HG03196 (cell line): ENCODE data around the gene OPN5.
"Not testable (repeated sequence)": the region's sequence is repeated elsewhere in the genome, so short reads cannot be mapped to it uniquely, and the experiment has no call there.

Experiments
- ATAC-seq: cut with Tn5 transposase; IDR thresholded peaks from one replicate; pipeline ENCODE4 v1.9.1; 2021; ENCODE audit not compliant: unreplicated experiment

The OPN5 gene, protein sequence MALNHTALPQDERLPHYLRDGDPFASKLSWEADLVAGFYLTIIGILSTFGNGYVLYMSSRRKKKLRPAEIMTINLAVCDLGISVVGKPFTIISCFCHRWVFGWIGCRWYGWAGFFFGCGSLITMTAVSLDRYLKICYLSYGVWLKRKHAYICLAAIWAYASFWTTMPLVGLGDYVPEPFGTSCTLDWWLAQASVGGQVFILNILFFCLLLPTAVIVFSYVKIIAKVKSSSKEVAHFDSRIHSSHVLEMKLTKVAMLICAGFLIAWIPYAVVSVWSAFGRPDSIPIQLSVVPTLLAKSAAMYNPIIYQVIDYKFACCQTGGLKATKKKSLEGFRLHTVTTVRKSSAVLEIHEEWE

GRCh38 chr6:47781732-47782131 is at the start of gene OPN5:
OPN5 (plus strand) TSS chr6:47782032; CDS start chr6:47782067, 35 bp downstream.
- ATAC-seq, result no peak

- no peak for ATAC-seq
Observed at GRCh38 chr6:47733879-47734558, 47.8 kb upstream of the OPN5 start.

- ATAC-seq, result no peak
Observed at GRCh38 chr6:47734831-47735481, 46.9 kb upstream of the OPN5 start.

DNA sequence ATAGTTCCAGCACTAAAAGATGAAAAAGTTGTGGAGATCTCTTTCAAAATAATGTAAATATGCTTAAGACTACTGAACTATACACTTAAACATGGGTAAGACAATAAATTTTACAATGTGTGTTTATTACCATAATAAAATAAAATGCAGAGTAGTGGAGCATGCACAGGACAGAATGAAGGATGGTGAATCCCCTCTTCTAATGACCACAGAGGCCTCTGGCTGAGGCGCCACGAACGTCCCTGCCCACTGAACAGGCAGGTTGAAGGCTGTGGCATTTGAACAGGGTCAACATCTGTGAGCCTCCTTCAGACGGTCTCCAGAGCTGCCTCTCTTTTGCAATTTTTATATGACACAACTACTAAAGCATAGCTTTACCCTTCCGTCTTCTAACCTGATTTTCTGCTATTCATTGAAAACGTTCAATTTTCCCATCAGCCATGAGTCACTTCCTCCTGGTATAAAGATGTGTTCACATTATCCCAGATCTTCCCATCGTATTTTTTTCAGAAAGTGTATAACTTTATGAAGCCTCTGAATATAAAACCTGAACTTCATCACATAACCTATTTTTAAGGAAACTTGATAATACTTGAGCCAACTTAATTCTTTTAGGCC is 45.6 kb upstream of the OPN5 start:
- no peak for ATAC-seq

- ATAC-seq, result no peak
Observed at GRCh38 chr6:47737406-47737805, 44.4 kb upstream of the OPN5 start.

- no peak for ATAC-seq
Observed at GRCh38 chr6:47740714-47741113, 41.1 kb upstream of the OPN5 start.

DNA sequence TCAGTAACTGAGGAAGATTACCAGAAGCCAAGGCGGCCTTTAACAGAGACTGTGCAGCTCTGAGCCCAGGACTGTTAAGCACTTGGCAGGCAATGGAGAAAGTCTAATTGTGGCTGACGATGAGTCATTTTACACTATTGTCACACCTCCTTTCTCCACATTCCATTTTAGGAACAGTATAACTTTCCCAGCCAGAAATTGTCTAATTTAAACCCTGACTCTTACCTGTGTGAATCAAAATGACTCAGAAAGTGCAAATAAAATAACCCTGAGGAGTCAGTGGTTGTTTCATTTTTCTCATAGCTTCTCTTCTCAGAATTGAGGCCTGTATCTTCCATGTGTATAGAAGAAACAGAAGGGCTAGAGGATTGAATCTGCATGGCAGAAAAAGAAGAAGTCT is 40.0 kb upstream of the OPN5 start:
- no peak for ATAC-seq

- ATAC-seq, result no peak
Observed at GRCh38 chr6:47743744-47744143, 38.1 kb upstream of the OPN5 start.

DNA sequence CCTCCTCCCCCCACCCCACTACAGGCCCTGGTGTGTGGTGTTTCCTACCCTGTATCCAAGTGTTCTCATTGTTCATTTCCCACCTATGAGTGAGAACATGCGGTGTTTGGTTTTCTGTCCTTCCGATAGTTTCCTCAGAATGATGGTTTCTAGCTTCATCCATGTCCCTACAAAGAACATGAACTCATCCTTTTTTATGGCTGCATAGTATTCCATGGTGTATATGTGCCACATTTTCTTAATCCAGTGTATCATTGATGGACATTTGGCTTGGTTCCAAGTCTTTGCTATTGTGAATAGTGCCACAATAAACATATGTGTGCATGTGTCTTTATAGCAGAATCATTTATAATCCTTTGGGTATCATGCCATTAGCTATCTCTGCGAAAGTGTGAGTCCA is 36.6 kb upstream of the OPN5 start:
- not testable (repeated sequence) for ATAC-seq

DNA sequence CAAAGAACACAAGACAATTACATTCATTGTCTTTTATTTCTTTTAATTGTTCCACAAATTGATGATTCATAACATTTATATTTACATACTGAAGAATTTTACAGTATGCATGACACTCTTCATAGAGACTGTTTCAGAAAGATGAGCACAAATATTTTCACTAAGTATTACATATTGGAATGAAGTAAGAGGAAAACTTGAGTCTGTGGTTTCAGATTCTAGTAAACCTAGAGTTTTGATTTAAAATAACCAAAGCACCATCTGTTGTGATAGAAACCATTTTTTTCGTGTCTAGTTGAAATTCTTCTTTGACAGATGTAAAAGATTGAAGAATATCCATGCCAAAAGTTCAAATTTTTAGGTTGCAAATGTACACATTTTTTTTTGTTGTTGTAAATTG is 32.1 kb upstream of the OPN5 start:
- ATAC-seq, result no peak

- no peak for ATAC-seq
Observed at GRCh38 chr6:47752801-47753200, 29.0 kb upstream of the OPN5 start.

DNA sequence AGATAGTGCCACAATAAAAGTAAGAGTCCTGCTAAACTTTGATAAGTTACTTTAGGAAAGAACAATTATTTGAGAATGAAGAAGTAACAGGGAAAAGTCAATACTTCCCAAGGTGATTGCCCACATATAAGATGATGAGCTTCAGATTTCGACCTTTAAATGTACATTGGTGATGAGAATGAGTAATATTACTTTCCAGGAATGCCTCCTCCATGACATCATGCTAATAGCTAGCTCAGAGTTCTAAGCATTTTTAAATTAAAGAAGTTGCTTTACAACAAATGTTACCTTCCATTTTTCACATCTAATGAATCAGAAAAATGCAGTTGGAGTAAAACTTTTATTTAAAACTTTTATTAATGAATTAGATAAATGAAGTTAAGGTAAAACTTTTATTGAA is 22.5 kb upstream of the OPN5 start:
- no peak for ATAC-seq

DNA sequence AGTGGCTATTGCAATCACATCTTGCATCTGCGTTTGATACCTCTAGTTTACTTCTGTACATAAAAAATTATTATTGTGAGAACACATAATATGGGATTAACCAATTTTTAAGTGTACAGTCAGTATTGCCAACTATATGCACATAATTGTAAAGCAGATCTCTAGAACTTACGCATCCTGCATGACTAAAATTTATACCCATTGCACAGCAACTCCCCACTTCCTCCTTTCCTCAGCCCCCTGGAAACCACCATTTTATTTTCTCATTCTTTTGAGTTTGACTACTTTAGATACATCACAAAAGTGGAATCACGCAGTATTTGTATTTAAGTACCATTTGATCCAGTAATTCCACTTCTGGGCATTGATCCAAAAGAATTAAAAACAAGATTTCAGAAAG is 19.3 kb upstream of the OPN5 start:
- ATAC-seq, result no peak

DNA sequence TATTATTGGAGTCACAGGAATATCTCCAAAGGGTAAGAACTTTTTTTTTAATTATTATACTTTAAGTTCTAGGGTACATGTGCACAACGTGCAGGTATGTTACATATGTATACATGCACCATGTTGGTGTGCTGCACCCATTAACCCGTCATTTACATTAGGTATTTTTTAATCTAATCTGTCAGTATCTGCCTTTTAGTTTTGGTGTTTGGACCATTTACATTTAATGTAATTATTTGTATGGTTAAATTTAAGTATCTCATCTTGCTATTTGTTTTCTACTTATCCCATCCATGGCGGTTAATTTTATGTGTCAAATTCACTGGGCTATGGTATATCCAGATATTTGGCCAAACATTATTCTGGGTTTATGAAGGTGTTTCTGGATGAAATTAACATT is 15.4 kb upstream of the OPN5 start:
- no peak for ATAC-seq

DNA sequence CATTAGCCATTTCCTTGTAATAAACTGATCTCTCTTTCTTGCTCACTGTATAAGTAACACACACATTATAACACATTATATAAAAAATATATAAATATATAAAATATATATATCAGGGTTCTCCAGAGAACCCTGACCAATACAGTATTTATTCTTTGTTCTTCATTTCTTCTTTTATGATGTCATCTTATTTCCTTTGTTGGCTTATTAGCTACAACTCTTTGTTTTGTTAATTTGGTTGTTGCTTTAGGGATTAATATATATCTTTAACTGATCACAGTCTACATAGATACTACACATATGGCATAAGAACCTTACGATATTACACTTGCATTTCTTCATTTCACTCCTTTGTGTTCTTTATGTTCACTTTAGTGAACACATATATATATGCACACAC is 14.7 kb upstream of the OPN5 start:
- ATAC-seq, result no peak

DNA sequence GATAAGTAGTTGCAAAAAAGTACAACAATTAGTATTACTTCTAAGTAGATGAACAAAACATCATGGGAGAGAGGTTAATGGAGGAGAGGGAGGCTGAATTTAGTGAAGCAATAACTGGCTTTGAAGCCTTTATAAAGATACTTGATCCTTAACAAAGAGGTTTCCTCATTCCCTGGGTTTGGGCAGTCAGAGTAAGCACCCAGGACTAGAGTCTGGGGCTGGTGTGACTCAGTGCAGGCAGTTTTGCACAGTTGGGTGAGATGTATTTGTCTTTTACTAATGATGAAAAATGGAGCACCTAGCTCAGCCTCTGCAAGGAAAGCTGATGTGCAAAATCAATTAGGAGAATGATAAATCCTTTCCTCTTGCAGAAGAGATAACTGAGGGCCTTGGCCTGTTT is 11.8 kb upstream of the OPN5 start:
- no peak for ATAC-seq

DNA sequence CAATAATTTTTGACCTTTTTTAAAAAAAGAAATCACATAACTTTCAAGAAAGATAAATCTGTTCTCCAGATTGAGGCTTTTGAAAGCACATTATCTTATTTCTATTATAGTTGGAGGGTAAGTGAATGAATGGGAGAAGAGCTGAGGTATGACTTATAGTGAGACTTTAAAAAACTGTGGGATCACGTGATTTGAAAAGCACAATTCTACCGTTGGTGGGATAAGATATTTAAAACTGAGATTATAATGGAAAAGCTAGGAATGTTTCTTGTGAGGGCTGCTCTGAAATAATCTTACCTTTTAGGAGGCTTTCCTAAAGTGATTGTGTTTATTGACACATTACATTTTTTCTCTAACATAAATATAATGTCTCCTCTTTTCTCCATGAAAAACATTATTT is 9.5 kb upstream of the OPN5 start:
- no peak for ATAC-seq

- ATAC-seq, result no peak
Observed at GRCh38 chr6:47773005-47773404, 8.8 kb upstream of the OPN5 start.

- ATAC-seq, result peak; percentile 93
Observed at GRCh38 chr6:47780510-47781356, 1.1 kb upstream of the OPN5 start.

DNA sequence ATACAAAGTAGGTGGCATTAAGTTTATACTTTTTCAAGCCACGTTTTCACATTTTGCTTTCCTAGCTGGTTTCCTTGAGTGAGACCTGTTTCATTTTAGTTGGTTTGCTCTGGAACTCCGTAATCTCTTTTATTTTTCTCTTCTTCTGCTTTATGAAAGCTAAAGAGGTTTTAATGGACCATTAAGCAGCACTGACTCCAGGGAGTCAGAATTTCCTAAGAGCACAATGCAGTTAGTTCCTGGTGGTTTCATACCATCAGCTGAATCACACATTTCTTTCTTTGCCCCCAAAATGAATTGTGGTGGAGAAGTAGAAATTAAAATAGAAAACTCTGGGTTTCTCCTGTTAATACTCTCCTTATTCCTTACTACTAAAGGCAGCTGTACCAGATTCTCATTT is 3.4 kb downstream of the OPN5 start:
- no peak for ATAC-seq
